RCC 7860 (cell line): ENCODE measurements around the gene SYS1.
A peak's percentile ranks its signal among the peaks of the same experiment; 100 is the strongest.

Source experiments
- DNase-seq: peaks from one replicate; pipeline ENCODE4 v3.0.0-alpha.2; 2015; ENCODE audit warnings: low spot score
- FAIRE-seq: peaks from 2 replicates; lab custom pipeline; 2012; peaks lifted over from hg19 to GRCh38; lab: Jason Lieb, UNC

The SYS1 gene

GRCh38 chr20:45354423-45355208, 8.3 kb upstream of the SYS1 start:
- no peak for FAIRE-seq
- DNase-seq = peak; percentile 25

GRCh38 chr20:45355209-45356084, 7.5 kb upstream of the SYS1 start:
- FAIRE-seq (peak; percentile 81), DNase-seq (peak; percentile 64)

- DNase-seq (peak; percentile 42), FAIRE-seq (no peak)
These were observed 4.5 kb upstream of the SYS1 start for GRCh38 chr20:45358282-45359068.

GRCh38 chr20:45359069-45359405, 3.9 kb upstream of the SYS1 start:
- DNase-seq = peak; percentile 54
- peak; percentile 36 for FAIRE-seq

- DNase-seq = peak; percentile 88
- FAIRE-seq = peak; percentile 79
These were observed 3.4 kb upstream of the SYS1 start for GRCh38 chr20:45359406-45360148.

- FAIRE-seq = no peak
- no peak for DNase-seq
These were observed 1.2 kb upstream of the SYS1 start for GRCh38 chr20:45361793-45362192.

- no peak for FAIRE-seq
These were observed 896 bp downstream of the SYS1 start for GRCh38 chr20:45363611-45364492.

GRCh38 chr20:45365444-45365970, 2.6 kb downstream of the SYS1 start:
- FAIRE-seq = no peak

More at GRCh38 chr20:45363611-45364492, 896 bp downstream of the SYS1 start:
- DNase-seq = no peak

GRCh38 chr20:45366192-45366591, 3.2 kb downstream of the SYS1 start:
- DNase-seq (no peak), FAIRE-seq (no peak)

More at GRCh38 chr20:45365444-45365970, 2.6 kb downstream of the SYS1 start:
- DNase-seq = no peak

- FAIRE-seq (no peak), DNase-seq (no peak)
These were observed 3.7 kb downstream of the SYS1 start for GRCh38 chr20:45366631-45367030.

- no peak for DNase-seq
- FAIRE-seq = no peak
These were observed 4.2 kb downstream of the SYS1 start for GRCh38 chr20:45367126-45367525.

GRCh38 chr20:45368221-45368980, 5.4 kb downstream of the SYS1 start:
- no peak for FAIRE-seq

GRCh38 chr20:45370571-45371160, 7.7 kb downstream of the SYS1 start:
- DNase-seq = no peak
- FAIRE-seq = no peak

More at GRCh38 chr20:45368221-45368980, 5.4 kb downstream of the SYS1 start:
- DNase-seq = no peak

- DNase-seq (no peak), FAIRE-seq (no peak)
These were observed 9.3 kb downstream of the SYS1 start for GRCh38 chr20:45372241-45372640.

GRCh38 chr20:45372646-45373352, 9.8 kb downstream of the SYS1 start:
- FAIRE-seq = no peak
- no peak for DNase-seq

GRCh38 chr20:45373353-45374100, 10.6 kb downstream of the SYS1 start:
- DNase-seq = peak; percentile 35
- FAIRE-seq = no peak

GRCh38 chr20:45374101-45374467, 11.1 kb downstream of the SYS1 start:
- DNase-seq = no peak
- FAIRE-seq = no peak
